ENCODE data around the gene CDS2.

GRCh38 chr20:5095454-5095853 lies 31.4 kb upstream of the CDS2 start:
- TF ChIP-seq POLR2A (IDR thresholded peaks at IDR 0.05) = no peak
- TF ChIP-seq EP300 (IDR thresholded peaks at IDR 0.05) = no peak
